H1 (cell line): ENCODE measurements around the gene AMN1. TPM values are rescaled to one million over a fixed set of nuclear protein-coding genes. Genes with fewer than 3 reads are reported as not detected.

ENCODE experiments used
- CTCF ChIA-PET: fragments of 300-600 bp; sonication (Branson Sonifier 250); formaldehyde crosslinking; loops from one replicate; lab custom pipeline; 2021; ENCODE audit not compliant: partially characterized antibody; lab: Charles Lee
- POLR2A ChIA-PET: fragments of 300-600 bp; sonication (Branson Sonifier 250); formaldehyde crosslinking; loops from one replicate; lab custom pipeline; 2021; ENCODE audit warnings: inconsistent platforms; ENCODE audit not compliant: partially characterized antibody; lab: Charles Lee
- DNase-seq, 2 experiments: peaks; one replicate each; pipeline versions ENCODE4 v3.0.0 to v3.0.0-alpha.2; 2010 to 2022; ENCODE audit warnings: low spot score in 2 of 2, low read depth in 1 of 2, mixed read lengths in 1 of 2
- FAIRE-seq: peaks from 2 replicates; lab custom pipeline; 2011; peaks lifted over from hg19 to GRCh38; lab: Jason Lieb, UNC
- H2AFZ ChIP-seq: 2 replicates; pipeline ENCODE4 v1.8.1; 2012; ENCODE audit warnings: low read length, inconsistent platforms
- H2AK5ac ChIP-seq: 2 replicates; pipeline ENCODE4 v1.6.1; 2013; ENCODE audit warnings: low read depth, low read length
- H2BK120ac ChIP-seq: replicated peaks from 2 replicates; pipeline ENCODE3; 2013; ENCODE audit warnings: low read depth, low read length, inconsistent platforms
- H2BK12ac ChIP-seq: 2 replicates; pipeline ENCODE4 v1.6.1; 2013; ENCODE audit warnings: low read depth, low read length
- H2BK15ac ChIP-seq: 2 replicates; pipeline ENCODE4 v1.6.1; 2013; ENCODE audit warnings: low read length
- H2BK20ac ChIP-seq: 2 replicates; pipeline ENCODE4 v1.6.1; 2013; ENCODE audit warnings: low read length
- H2BK5ac ChIP-seq: 2 replicates; pipeline ENCODE4 v1.6.1; 2013; ENCODE audit warnings: low read depth, low read length
- H3K14ac ChIP-seq: 2 replicates; pipeline ENCODE4 v1.6.1; 2013; ENCODE audit warnings: inconsistent platforms; ENCODE audit not compliant: insufficient read length
- H3K18ac ChIP-seq: 2 replicates; pipeline ENCODE4 v1.6.1; 2013; ENCODE audit warnings: low read length; ENCODE audit errors: extremely low read depth
- H3K23ac ChIP-seq: 2 replicates; pipeline ENCODE4 v1.6.1; 2013; ENCODE audit warnings: inconsistent platforms; ENCODE audit not compliant: insufficient read length
- H3K23me2 ChIP-seq: 2 replicates; pipeline ENCODE4 v1.6.1; 2013; ENCODE audit warnings: low read depth, low read length
- H3K27ac ChIP-seq: 2 replicates; pipeline ENCODE4 v1.6.1; 2011; ENCODE audit warnings: low read depth, low read length, inconsistent platforms
- H3K27me3 ChIP-seq, 4 experiments: replicated peaks in 1 of 4; 1 replicate in 1 of 4; 2 replicates in 3 of 4; pipeline versions ENCODE4 v1.6.1 to v1.8.1; 2011 to 2013; ENCODE audit warnings: low read length in 3 of 4, mild to moderate bottlenecking in 3 of 4, inconsistent platforms in 2 of 4, mixed read lengths in 2 of 4, moderate library complexity in 1 of 4; ENCODE audit not compliant: control insufficient read depth in 3 of 4, insufficient read depth in 3 of 4; ENCODE audit errors: extremely low read depth in 1 of 4
- H3K36me3 ChIP-seq, 4 experiments: 2 replicates each; pipeline versions ENCODE4 v1.6.1 to v1.8.1; 2011 to 2013; ENCODE audit warnings: mild to moderate bottlenecking in 4 of 4, low read length in 3 of 4, moderate library complexity in 2 of 4, control low read depth in 1 of 4, inconsistent platforms in 1 of 4; ENCODE audit not compliant: insufficient read depth in 4 of 4, control insufficient read depth in 2 of 4
- H3K4ac ChIP-seq: replicated peaks from 2 replicates; pipeline ENCODE3; 2013; ENCODE audit warnings: low read length, low read depth, mixed read lengths, inconsistent platforms; ENCODE audit not compliant: insufficient read length
- H3K4me1 ChIP-seq, 4 experiments: replicated peaks in 1 of 4; 1 replicate in 1 of 4; 2 replicates in 3 of 4; pipeline versions ENCODE4 v1.6.1 to v1.8.1; 2011 to 2013; ENCODE audit warnings: low read length in 3 of 4, inconsistent platforms in 2 of 4, mixed read lengths in 1 of 4; ENCODE audit not compliant: insufficient read depth in 4 of 4, control insufficient read depth in 3 of 4
- H3K4me2 ChIP-seq, 2 experiments: 2 replicates each; pipeline versions ENCODE4 v1.6.1 to v1.8.1; 2011 to 2013; ENCODE audit warnings: low read depth in 2 of 2, low read length in 2 of 2, control low read depth in 1 of 2, inconsistent platforms in 1 of 2, mild to moderate bottlenecking in 1 of 2; ENCODE audit not compliant: insufficient read depth in 1 of 2
- H3K4me3 ChIP-seq, 4 experiments: fragments of 200-600, 300-600 bp in 1 of 4; sonication (generic), shearing (Covaris generic), sonication (Bioruptor Twin) in 1 of 4; 2 replicates each; pipeline versions ENCODE4 v1.5.1 to v1.8.1; 2011 to 2016; ENCODE audit warnings: low read length in 4 of 4, low read depth in 3 of 4, control low read depth in 2 of 4, inconsistent platforms in 2 of 4, mild to moderate bottlenecking in 2 of 4, mixed read lengths in 1 of 4, moderate library complexity in 1 of 4; ENCODE audit not compliant: insufficient read depth in 2 of 4; ENCODE audit errors: extremely low read depth in 1 of 4
- H3K56ac ChIP-seq: replicated peaks from 2 replicates; pipeline ENCODE3; 2013; ENCODE audit warnings: low read depth, mild to moderate bottlenecking, mixed read lengths, low read length, inconsistent platforms; ENCODE audit not compliant: insufficient read length
- H3K79me1 ChIP-seq: 2 replicates; pipeline ENCODE4 v1.6.1; 2013; ENCODE audit warnings: low read depth, low read length, control low read depth
- H3K79me2 ChIP-seq, 2 experiments: 2 replicates each; pipeline versions ENCODE4 v1.6.1 to v1.8.1; 2012 to 2013; ENCODE audit warnings: low read length in 2 of 2, mild to moderate bottlenecking in 2 of 2, inconsistent platforms in 1 of 2; ENCODE audit not compliant: insufficient read depth in 2 of 2, control insufficient read depth in 1 of 2
- H3K9ac ChIP-seq, 4 experiments: replicated peaks in 1 of 4; 1 replicate in 1 of 4; 2 replicates in 3 of 4; pipeline versions ENCODE4 v1.6.1 to v1.8.1; 2011 to 2013; ENCODE audit warnings: low read depth in 3 of 4, low read length in 3 of 4, control low read depth in 2 of 4, mild to moderate bottlenecking in 2 of 4, moderate library complexity in 2 of 4, inconsistent platforms in 1 of 4; ENCODE audit errors: extremely low read depth in 1 of 4
- H3K9me3 ChIP-seq, 2 experiments: 2 replicates each; pipeline versions ENCODE4 v1.6.1 to v1.8.1; 2012 to 2013; ENCODE audit warnings: mild to moderate bottlenecking in 2 of 2, moderate library complexity in 2 of 2, control low read depth in 1 of 2, inconsistent platforms in 1 of 2, low read depth in 1 of 2, low read length in 1 of 2, mixed read lengths in 1 of 2; ENCODE audit not compliant: insufficient read depth in 2 of 2
- H4K20me1 ChIP-seq, 2 experiments: replicated peaks in 1 of 2; 2 replicates each; pipeline versions ENCODE3 to v1.8.1; 2011 to 2013; ENCODE audit warnings: inconsistent platforms in 2 of 2, low read length in 2 of 2, mild to moderate bottlenecking in 1 of 2; ENCODE audit not compliant: insufficient read depth in 2 of 2, control insufficient read depth in 1 of 2
- H4K5ac ChIP-seq: 2 replicates; pipeline ENCODE4 v1.6.1; 2013; ENCODE audit warnings: low read length, low read depth, mixed read lengths, inconsistent platforms; ENCODE audit not compliant: insufficient read length
- H4K8ac ChIP-seq: 2 replicates; pipeline ENCODE4 v1.8.0; 2013; ENCODE audit warnings: mild to moderate bottlenecking, moderate library complexity, low read length, inconsistent platforms; ENCODE audit not compliant: insufficient read depth; ENCODE audit errors: extremely low read depth
- H4K91ac ChIP-seq: replicated peaks from 2 replicates; pipeline ENCODE3; 2013; ENCODE audit warnings: low read length, mixed read lengths, inconsistent platforms; ENCODE audit not compliant: insufficient read length
- EP300 ChIP-seq, 2 experiments: IDR thresholded peaks; 1 replicate in 1 of 2; 2 replicates in 1 of 2; pipeline ENCODE4 v1.6.1; 2011 to 2012; ENCODE audit warnings: low read depth in 2 of 2, low read length in 2 of 2, mild to moderate bottlenecking in 2 of 2, borderline replicate concordance in 1 of 2, inconsistent platforms in 1 of 2, moderate library complexity in 1 of 2
- RAD21 ChIP-seq, 2 experiments: IDR thresholded peaks in 1 of 2; conservative IDR thresholded peaks in 1 of 2; 2 replicates each; pipeline ENCODE4 v1.6.1; 2011; ENCODE audit warnings: low read depth in 2 of 2, low read length in 2 of 2, improper control_type of control experiment in 1 of 2, inconsistent platforms in 1 of 2, mild to moderate bottlenecking in 1 of 2, moderate library complexity in 1 of 2
- RXRA ChIP-seq: IDR thresholded peaks from 2 replicates; pipeline ENCODE4 v1.6.1; 2011; ENCODE audit warnings: low read depth, mild to moderate bottlenecking, low read length, moderate library complexity; ENCODE audit not compliant: insufficient read depth
- SP4 ChIP-seq: IDR thresholded peaks from 2 replicates; pipeline ENCODE4 v1.6.1; 2012; ENCODE audit warnings: low read length, inconsistent platforms
- WGBS, 2 experiments: shearing (Covaris generic) in 1 of 2; methylation state at CpG; one replicate each; pipeline versions ENCODE4 v1.1.6 to v1.1.7; 2013 to 2015; ENCODE audit warnings: low lambda C conversion rate in 2 of 2, mixed read lengths in 2 of 2, inconsistent platforms in 1 of 2, low coverage in 1 of 2, missing lambda C conversion rate in 1 of 2; ENCODE audit not compliant: insufficient replicate concordance in 2 of 2, insufficient coverage in 1 of 2, insufficient read length in 1 of 2; ENCODE audit errors: extremely low coverage in 1 of 2, missing lambda C conversion rate in 1 of 2; 5-methylcytosine and 5-hydroxymethylcytosine counted together
- polyA plus RNA-seq, 7 experiments: library from polyadenylated mRNA; depleted of rRNA in 3 of 7; stranded (reverse) in 5 of 7; unstranded in 2 of 7; fragments of >200 nt in 5 of 7; fragments of 200-250 nt in 2 of 7; gene quantifications; 1 replicate in 5 of 7; 2 replicates in 1 of 7; 4 replicates in 1 of 7; pipeline versions ENCODE4 v1.2.1 to v1.2.3, GENCODE V29; 2011 to 2013; ENCODE audit warnings: missing spikeins in 2 of 7, mixed read lengths in 2 of 7
- total RNA-seq: library from RNA; stranded (reverse); fragmentation: NEBNext Ultra II Directional; extraction: Animal tissue kit (Norgen Biotek cat#: 25700); gene quantifications from 2 replicates; pipeline ENCODE4 v1.2.1, GENCODE V29; 2021
- TF ChIP-seq, protein P1 (sequence below), 3 experiments: IDR thresholded peaks; 1 replicate in 2 of 3; 2 replicates in 1 of 3; pipeline versions ENCODE4 v1.5.1 to v1.6.1; 2011; ENCODE audit warnings: low read length in 3 of 3, mild to moderate bottlenecking in 3 of 3, inconsistent platforms in 2 of 3, low read depth in 1 of 3, moderate library complexity in 1 of 3; ENCODE audit not compliant: insufficient read depth in 1 of 3; ENCODE audit errors: control extremely low read depth in 1 of 3

The AMN1 gene
- total and polyA plus RNA-seq, 2 of the 8 experiments (the other 6 are each of a cell fraction or from before 2014, with no cell fraction given) = 7.5 to 13.8 TPM

DNA sequence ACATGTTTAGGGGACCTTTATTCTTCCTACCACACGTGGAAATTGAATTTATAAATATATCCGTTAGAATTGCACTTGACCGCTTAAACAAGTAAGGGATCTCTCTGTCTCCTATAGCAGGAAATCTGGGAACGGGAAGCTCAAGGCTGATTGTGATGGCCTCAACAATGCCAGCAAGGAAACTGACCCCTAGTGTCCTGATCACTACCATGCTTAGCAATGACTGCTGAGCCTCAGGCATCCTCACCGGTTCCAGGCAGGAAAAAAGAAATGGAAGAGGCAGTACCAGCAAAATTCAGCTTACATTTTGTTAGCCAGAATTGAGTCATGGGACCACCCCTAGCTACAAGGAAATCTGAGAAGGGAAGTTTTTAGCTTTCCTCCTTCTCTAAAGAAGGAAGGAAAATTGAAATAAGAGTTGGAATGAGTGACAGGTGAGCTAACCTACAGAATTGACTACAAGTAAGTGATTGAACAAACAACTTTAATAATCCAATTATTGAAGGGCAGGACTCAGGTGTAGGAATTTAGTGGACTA, 43.9 kb upstream of the AMN1 start:
- Histone ChIP-seq H3K79me1 (no peaks in the 10 kb centered on the region), H3K36me3 (no peaks in the 10 kb centered on the region), H3K23ac (no peak overlapping the region), H3K4me2 (no peak overlapping the region), H2BK15ac (no peak overlapping the region), H3K23me2 (no peaks in the 10 kb centered on the region), H4K5ac (no peak overlapping the region), H4K20me1 (no peaks in the 10 kb centered on the region), H3K18ac (no peak overlapping the region), H4K8ac (no peak overlapping the region)
- no peak for DNase-seq
- POLR2A ChIA-PET = no interaction called here
- 70% methylated on average over 5 of the region's 5 CpGs; no CpG with 5 or more reads in 1 of the 2 experiments for WGBS, 2 experiments
- no peak for TF ChIP-seq EP300 (IDR thresholded peaks at IDR 0.05; ENCODE audit: borderline replicate concordance in 1 of 2, low read depth in 2 of 2, low read length in 2 of 2)
- TF ChIP-seq RAD21 (IDR thresholded peaks at IDR 0.05 in 1 of 2, conservative IDR thresholded peaks at IDR 0.05 in 1 of 2; ENCODE audit: low read depth in 2 of 2, low read length in 2 of 2) = peak; percentile 29 to 51; a peak in 3 of 4 replicates
- no peak for TF ChIP-seq RXRA
- TF ChIP-seq, protein P1, sequence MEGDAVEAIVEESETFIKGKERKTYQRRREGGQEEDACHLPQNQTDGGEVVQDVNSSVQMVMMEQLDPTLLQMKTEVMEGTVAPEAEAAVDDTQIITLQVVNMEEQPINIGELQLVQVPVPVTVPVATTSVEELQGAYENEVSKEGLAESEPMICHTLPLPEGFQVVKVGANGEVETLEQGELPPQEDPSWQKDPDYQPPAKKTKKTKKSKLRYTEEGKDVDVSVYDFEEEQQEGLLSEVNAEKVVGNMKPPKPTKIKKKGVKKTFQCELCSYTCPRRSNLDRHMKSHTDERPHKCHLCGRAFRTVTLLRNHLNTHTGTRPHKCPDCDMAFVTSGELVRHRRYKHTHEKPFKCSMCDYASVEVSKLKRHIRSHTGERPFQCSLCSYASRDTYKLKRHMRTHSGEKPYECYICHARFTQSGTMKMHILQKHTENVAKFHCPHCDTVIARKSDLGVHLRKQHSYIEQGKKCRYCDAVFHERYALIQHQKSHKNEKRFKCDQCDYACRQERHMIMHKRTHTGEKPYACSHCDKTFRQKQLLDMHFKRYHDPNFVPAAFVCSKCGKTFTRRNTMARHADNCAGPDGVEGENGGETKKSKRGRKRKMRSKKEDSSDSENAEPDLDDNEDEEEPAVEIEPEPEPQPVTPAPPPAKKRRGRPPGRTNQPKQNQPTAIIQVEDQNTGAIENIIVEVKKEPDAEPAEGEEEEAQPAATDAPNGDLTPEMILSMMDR (IDR thresholded peaks at IDR 0.05; ENCODE audit: control extremely low read depth in 1 of 3, insufficient read depth in 1 of 3, low read depth in 1 of 3, low read length in 3 of 3) = peak; percentile 9 to 31 (median 13); a peak in 2 of 4 replicates
- no peak for TF ChIP-seq SP4
- TF ChIP-seq, all 59 proteins: peak for 2
- H3K9ac ChIP-seq = no peak overlapping the region
- no peak overlapping the region for H3K4me3 ChIP-seq
- H2BK5ac ChIP-seq = no peak overlapping the region
- no peak overlapping the region for H3K56ac ChIP-seq
- H2AK5ac ChIP-seq = no peak overlapping the region
- peaks cover 0 to 2% (median 1%) of the 10 kb centered on the region in 4 experiments; a peak in 4 of 7 replicates for H3K4me1 ChIP-seq
- H3K14ac ChIP-seq = no peak overlapping the region
- CTCF ChIA-PET = interaction anchor here (0.6 to 1.7 kb wide), 6 partner anchors 13 to 91 kb away, joined by 3 to 7 read pairs (median 4); no protein-coding TSS in a partner anchor
- no peak overlapping the region for H4K91ac ChIP-seq
- no peaks in the 10 kb centered on the region for H3K9me3 ChIP-seq
- no peak overlapping the region for H2BK12ac ChIP-seq
- no peak overlapping the region for H3K27ac ChIP-seq
- H3K79me2 ChIP-seq = no peaks in the 10 kb centered on the region
- FAIRE-seq = no peak
- no peak overlapping the region for H2BK120ac ChIP-seq
- peak overlapping the region; percentile 48; the same call in 1 of the 2 replicates for H2AFZ ChIP-seq
- no peak overlapping the region for H3K4ac ChIP-seq
- H2BK20ac ChIP-seq = no peak overlapping the region; the same call in 1 of the 2 replicates
- no peaks in the 10 kb centered on the region for H3K27me3 ChIP-seq
